HepG2 (cell line): ENCODE results near the gene FDXACB1. TPM values are rescaled to one million over a fixed set of nuclear protein-coding genes. Genes with fewer than 3 reads are reported as not detected.
A peak's percentile ranks its signal among the peaks of the same experiment; 100 is the strongest.

Experiments
- ARID5B ChIP-seq: IDR thresholded peaks from 2 replicates; pipeline ENCODE4 v1.4.0; 2020; ENCODE audit warnings: mild to moderate bottlenecking, missing genetic modification reagents
- BRCA1 ChIP-seq: sonication (generic); formaldehyde crosslinking; IDR thresholded peaks from 2 replicates; pipeline ENCODE4 v1.4.0; 2020; ENCODE audit warnings: missing genetic modification reagents
- LBX2 ChIP-seq: sonication (generic); formaldehyde crosslinking; IDR thresholded peaks from 2 replicates; pipeline ENCODE4 v1.5.0; 2020; ENCODE audit warnings: missing genetic modification reagents, mild to moderate bottlenecking, borderline replicate concordance
- SAFB2 ChIP-seq: sonication (generic); formaldehyde crosslinking; IDR thresholded peaks from 2 replicates; pipeline ENCODE4 v1.5.1; 2020; ENCODE audit warnings: missing genetic modification reagents, low read depth, mild to moderate bottlenecking, borderline replicate concordance
- SOX13 ChIP-seq, 3 experiments: fragments of 450-650 bp in 1 of 3; sonication (generic) in 1 of 3; formaldehyde crosslinking in 1 of 3; IDR thresholded peaks in 2 of 3; conservative IDR thresholded peaks in 1 of 3; 2 replicates each; pipeline versions ENCODE4 v1.5.0 to v1.6.1; 2016 to 2020; ENCODE audit warnings: antibody characterized with exemption in 1 of 3, mild to moderate bottlenecking in 1 of 3, missing compliant biosample characterization in 1 of 3, missing genetic modification reagents in 1 of 3, moderate library complexity in 1 of 3
- ZNF33A ChIP-seq: sonication (generic); formaldehyde crosslinking; IDR thresholded peaks from 2 replicates; pipeline ENCODE4 v1.5.1; 2020; ENCODE audit warnings: missing genetic modification reagents, mild to moderate bottlenecking, moderate library complexity, borderline replicate concordance
- ZNF407 ChIP-seq: sonication (generic); formaldehyde crosslinking; IDR thresholded peaks from one replicate; pipeline ENCODE4 v1.5.1; 2020; ENCODE audit warnings: mild to moderate bottlenecking, missing genetic modification reagents; ENCODE audit errors: not compliant biosample characterization
- ZNF414 ChIP-seq: sonication (generic); formaldehyde crosslinking; IDR thresholded peaks from 2 replicates; pipeline ENCODE4 v1.5.0; 2020; ENCODE audit warnings: missing genetic modification reagents
- ZNF451 ChIP-seq: sonication (generic); formaldehyde crosslinking; IDR thresholded peaks from 2 replicates; pipeline ENCODE4 v1.5.0; 2020; ENCODE audit warnings: mild to moderate bottlenecking, missing genetic modification reagents
- ZNF788 ChIP-seq: sonication (generic); formaldehyde crosslinking; IDR thresholded peaks from 2 replicates; pipeline ENCODE4 v1.5.0; 2020; ENCODE audit warnings: mild to moderate bottlenecking, missing genetic modification reagents, borderline replicate concordance
- polyA plus RNA-seq, 8 experiments: library from polyadenylated mRNA; depleted of rRNA in 3 of 8; stranded (reverse) in 7 of 8; unstranded in 1 of 8; fragments of >200 nt; fragmentation: Illumina TruSeq in 4 of 8; extraction: Trizol in 4 of 8; gene quantifications; 2 replicates each; pipeline versions ENCODE4 v1.2.1 to v1.2.3, GENCODE V29; 2011 to 2016; ENCODE audit warnings: low read depth in 4 of 8, missing spikeins in 1 of 8, mixed read lengths in 1 of 8; ENCODE audit not compliant: insufficient read depth in 1 of 8
- total RNA-seq, 5 experiments: library from RNA; depleted of rRNA; stranded (reverse); fragments of >200 nt; fragmentation: Illumina TruSeq; extraction: Trizol; gene quantifications; 2 replicates each; pipeline ENCODE4 v1.2.3, GENCODE V29; 2016; ENCODE audit warnings: low read depth in 1 of 5

Gene FDXACB1
- total and polyA plus RNA-seq, 2 of the 13 experiments (the other 11 are each of a cell fraction or from before 2014, with no cell fraction given), result 1.1 to 3.4 TPM

- TF ChIP-seq ZNF407 (CRISPR knock-in tag) (no peak), BRCA1 (CRISPR knock-in tag) (no peak), SOX13 (IDR thresholded peaks at IDR 0.05) (no peak), SOX13 (CRISPR knock-in tag; conservative IDR thresholded peaks at IDR 0.05 in 1 of 2, IDR thresholded peaks at IDR 0.05 in 1 of 2) (peak in 1 of 2 experiments; percentile 57; a peak in 1 of 4 replicates), ARID5B (CRISPR knock-in tag) (peak; percentile 65), ZNF451 (CRISPR knock-in tag) (no peak), LBX2 (CRISPR knock-in tag) (no peak), SAFB2 (CRISPR knock-in tag) (no peak; the same call in 1 of the 2 replicates), ZNF33A (CRISPR knock-in tag) (no peak), ZNF414 (CRISPR knock-in tag) (peak; percentile 70; the same call in 1 of the 2 replicates), ZNF788 (CRISPR knock-in tag) (peak; percentile 94; the same call in 1 of the 2 replicates)
These were observed at the start of gene FDXACB1, which contains the start of gene CFAP68 (continued) for GRCh38 chr11:111878849-111879636.
